H1 (cell line): ENCODE data around the gene ERMARD.

Source experiments
- CEBPB ChIP-seq: IDR thresholded peaks from 2 replicates; pipeline ENCODE4 v1.6.1; 2012; ENCODE audit warnings: low read depth, low read length
- POLR2A ChIP-seq, 2 experiments: IDR thresholded peaks; 1 replicate in 1 of 2; 2 replicates in 1 of 2; pipeline ENCODE4 v1.6.1; 2011; ENCODE audit warnings: low read depth in 2 of 2, low read length in 2 of 2, mild to moderate bottlenecking in 2 of 2; ENCODE audit errors: control extremely low read depth in 1 of 2
- RNF2 ChIP-seq: fragments of 200-900, 300-1000 bp; sonication (generic); IDR thresholded peaks from 2 replicates; pipeline ENCODE4 v1.7.1; 2016; ENCODE audit warnings: borderline replicate concordance, low read depth, mild to moderate bottlenecking, antibody characterized with exemption, low read length; ENCODE audit not compliant: poor library complexity, severe bottlenecking; ENCODE audit errors: missing control alignments
- SAP30 ChIP-seq: fragments of 300-600 bp; sonication (generic); IDR thresholded peaks from 2 replicates; pipeline ENCODE4 v1.7.1; 2012; ENCODE audit warnings: low read length, moderate library complexity, mild to moderate bottlenecking, inconsistent platforms; ENCODE audit not compliant: insufficient read depth, insufficient replicate concordance
- SIX5 ChIP-seq: IDR thresholded peaks from 2 replicates; pipeline ENCODE4 v1.6.1; 2011; ENCODE audit warnings: mild to moderate bottlenecking, low read depth, low read length
- SP1 ChIP-seq: IDR thresholded peaks from 2 replicates; pipeline ENCODE4 v1.6.1; 2011; ENCODE audit warnings: low read depth, low read length
- TAF1 ChIP-seq: IDR thresholded peaks from 2 replicates; pipeline ENCODE4 v1.6.1; 2011; ENCODE audit warnings: mild to moderate bottlenecking, low read depth, low read length
- TF ChIP-seq, protein P1 (sequence below), 3 experiments: IDR thresholded peaks; 1 replicate in 2 of 3; 2 replicates in 1 of 3; pipeline versions ENCODE4 v1.5.1 to v1.6.1; 2011; ENCODE audit warnings: low read length in 3 of 3, mild to moderate bottlenecking in 3 of 3, inconsistent platforms in 2 of 3, low read depth in 1 of 3, moderate library complexity in 1 of 3; ENCODE audit not compliant: insufficient read depth in 1 of 3; ENCODE audit errors: control extremely low read depth in 1 of 3
- TF ChIP-seq, protein P2 (sequence below): IDR thresholded peaks from 2 replicates; pipeline ENCODE4 v1.6.1; 2012; ENCODE audit warnings: low read length, inconsistent platforms
- TF ChIP-seq, protein P3 (sequence below): IDR thresholded peaks from 2 replicates; pipeline ENCODE4 v1.6.1; 2012; ENCODE audit warnings: inconsistent platforms

DNA sequence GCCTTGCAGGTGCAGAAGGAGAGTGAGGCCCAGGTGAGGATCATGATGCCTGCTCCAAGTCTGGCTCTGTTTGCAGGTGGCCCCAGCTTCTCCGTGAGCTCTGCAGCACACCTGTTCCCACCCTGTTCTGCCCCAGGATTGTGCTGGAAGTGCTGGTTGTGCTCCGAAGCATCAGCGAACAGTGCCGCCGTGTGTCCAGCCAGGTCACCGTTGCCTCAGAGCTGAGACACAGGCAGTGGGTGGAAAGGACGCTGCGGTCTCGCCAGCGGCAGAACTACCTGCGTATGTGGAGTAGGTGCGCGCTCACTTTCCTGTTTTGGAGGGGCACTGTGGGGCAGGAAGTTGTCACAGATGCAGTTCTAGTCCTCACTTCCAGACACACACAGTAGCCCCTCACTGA lies 25.0 kb downstream of the ERMARD start:
- TF ChIP-seq, protein P1, sequence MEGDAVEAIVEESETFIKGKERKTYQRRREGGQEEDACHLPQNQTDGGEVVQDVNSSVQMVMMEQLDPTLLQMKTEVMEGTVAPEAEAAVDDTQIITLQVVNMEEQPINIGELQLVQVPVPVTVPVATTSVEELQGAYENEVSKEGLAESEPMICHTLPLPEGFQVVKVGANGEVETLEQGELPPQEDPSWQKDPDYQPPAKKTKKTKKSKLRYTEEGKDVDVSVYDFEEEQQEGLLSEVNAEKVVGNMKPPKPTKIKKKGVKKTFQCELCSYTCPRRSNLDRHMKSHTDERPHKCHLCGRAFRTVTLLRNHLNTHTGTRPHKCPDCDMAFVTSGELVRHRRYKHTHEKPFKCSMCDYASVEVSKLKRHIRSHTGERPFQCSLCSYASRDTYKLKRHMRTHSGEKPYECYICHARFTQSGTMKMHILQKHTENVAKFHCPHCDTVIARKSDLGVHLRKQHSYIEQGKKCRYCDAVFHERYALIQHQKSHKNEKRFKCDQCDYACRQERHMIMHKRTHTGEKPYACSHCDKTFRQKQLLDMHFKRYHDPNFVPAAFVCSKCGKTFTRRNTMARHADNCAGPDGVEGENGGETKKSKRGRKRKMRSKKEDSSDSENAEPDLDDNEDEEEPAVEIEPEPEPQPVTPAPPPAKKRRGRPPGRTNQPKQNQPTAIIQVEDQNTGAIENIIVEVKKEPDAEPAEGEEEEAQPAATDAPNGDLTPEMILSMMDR (IDR thresholded peaks at IDR 0.05; ENCODE audit: control extremely low read depth in 1 of 3, insufficient read depth in 1 of 3, low read depth in 1 of 3, low read length in 3 of 3) = no peak
- TF ChIP-seq, protein P2, sequence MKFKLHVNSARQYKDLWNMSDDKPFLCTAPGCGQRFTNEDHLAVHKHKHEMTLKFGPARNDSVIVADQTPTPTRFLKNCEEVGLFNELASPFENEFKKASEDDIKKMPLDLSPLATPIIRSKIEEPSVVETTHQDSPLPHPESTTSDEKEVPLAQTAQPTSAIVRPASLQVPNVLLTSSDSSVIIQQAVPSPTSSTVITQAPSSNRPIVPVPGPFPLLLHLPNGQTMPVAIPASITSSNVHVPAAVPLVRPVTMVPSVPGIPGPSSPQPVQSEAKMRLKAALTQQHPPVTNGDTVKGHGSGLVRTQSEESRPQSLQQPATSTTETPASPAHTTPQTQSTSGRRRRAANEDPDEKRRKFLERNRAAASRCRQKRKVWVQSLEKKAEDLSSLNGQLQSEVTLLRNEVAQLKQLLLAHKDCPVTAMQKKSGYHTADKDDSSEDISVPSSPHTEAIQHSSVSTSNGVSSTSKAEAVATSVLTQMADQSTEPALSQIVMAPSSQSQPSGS = no peak
- TF ChIP-seq, protein P3, sequence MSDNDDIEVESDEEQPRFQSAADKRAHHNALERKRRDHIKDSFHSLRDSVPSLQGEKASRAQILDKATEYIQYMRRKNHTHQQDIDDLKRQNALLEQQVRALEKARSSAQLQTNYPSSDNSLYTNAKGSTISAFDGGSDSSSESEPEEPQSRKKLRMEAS = no peak
- no peak for TF ChIP-seq RNF2
- TF ChIP-seq SAP30 = no peak
- no peak for TF ChIP-seq SP1
- TF ChIP-seq POLR2A (IDR thresholded peaks at IDR 0.05; ENCODE audit: control extremely low read depth in 1 of 2, low read depth in 2 of 2, low read length in 2 of 2) = no peak
- no peak for TF ChIP-seq TAF1
- no peak for TF ChIP-seq SIX5
- TF ChIP-seq CEBPB = no peak
